Measurements from ENCODE around the gene CXCL1. TPM values are rescaled to one million over a fixed set of nuclear protein-coding genes. Genes with fewer than 3 reads are reported as not detected.

Gene CXCL1
- total and polyA plus RNA-seq, 3 donors from 2014 or later, result 0.74 to 1.5 TPM; not detected in 1

GRCh38 chr4:73859614-73860088, 9.5 kb upstream of the CXCL1 start:
- Histone ChIP-seq H3K36me3 (ENCODE audit: low read depth, missing control alignments) (no peaks in the 10 kb centered on the region), H3K4me1 (no peaks in the 10 kb centered on the region), H3K9me3 (no peaks in the 10 kb centered on the region), H3K27ac (no peak overlapping the region), H3K4me3 (no peak overlapping the region), H3K27me3 (no peaks in the 10 kb centered on the region)
- DNase-seq, result no peak
- intact Hi-C loops (cut with DNase I; ENCODE audit: low total_unique reads), result no loop called here
- TF ChIP-seq POLR2A (IDR thresholded peaks at IDR 0.05), result no peak
- TF ChIP-seq, protein P1, sequence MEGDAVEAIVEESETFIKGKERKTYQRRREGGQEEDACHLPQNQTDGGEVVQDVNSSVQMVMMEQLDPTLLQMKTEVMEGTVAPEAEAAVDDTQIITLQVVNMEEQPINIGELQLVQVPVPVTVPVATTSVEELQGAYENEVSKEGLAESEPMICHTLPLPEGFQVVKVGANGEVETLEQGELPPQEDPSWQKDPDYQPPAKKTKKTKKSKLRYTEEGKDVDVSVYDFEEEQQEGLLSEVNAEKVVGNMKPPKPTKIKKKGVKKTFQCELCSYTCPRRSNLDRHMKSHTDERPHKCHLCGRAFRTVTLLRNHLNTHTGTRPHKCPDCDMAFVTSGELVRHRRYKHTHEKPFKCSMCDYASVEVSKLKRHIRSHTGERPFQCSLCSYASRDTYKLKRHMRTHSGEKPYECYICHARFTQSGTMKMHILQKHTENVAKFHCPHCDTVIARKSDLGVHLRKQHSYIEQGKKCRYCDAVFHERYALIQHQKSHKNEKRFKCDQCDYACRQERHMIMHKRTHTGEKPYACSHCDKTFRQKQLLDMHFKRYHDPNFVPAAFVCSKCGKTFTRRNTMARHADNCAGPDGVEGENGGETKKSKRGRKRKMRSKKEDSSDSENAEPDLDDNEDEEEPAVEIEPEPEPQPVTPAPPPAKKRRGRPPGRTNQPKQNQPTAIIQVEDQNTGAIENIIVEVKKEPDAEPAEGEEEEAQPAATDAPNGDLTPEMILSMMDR (IDR thresholded peaks at IDR 0.05), result no peak

DNA sequence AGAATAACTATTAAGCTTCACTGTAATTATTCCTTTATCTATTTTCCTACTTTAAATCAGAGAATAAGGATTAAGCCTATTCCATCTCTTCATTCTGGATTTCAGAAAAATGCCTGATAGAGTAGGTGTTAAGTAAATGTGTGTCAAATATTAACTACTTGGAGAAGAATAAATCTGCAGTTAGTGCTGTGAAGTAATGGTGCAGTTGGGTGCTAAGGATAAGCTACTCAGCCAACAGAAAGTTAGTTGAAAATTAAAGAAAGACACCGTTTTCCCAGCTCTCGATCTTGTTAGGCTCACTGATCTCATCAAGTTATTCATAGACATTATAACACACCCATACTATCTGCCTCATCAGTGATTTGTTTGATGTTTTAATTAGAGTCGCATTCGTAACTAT, 9.0 kb upstream of the CXCL1 start:
- no peak for DNase-seq
- H3K27ac ChIP-seq, result no peak overlapping the region
- H3K9me3 ChIP-seq, result no peaks in the 10 kb centered on the region
- H3K4me3 ChIP-seq, result no peak overlapping the region
- no peaks in the 10 kb centered on the region for H3K4me1 ChIP-seq
- H3K36me3 ChIP-seq (ENCODE audit: low read depth, missing control alignments), result no peaks in the 10 kb centered on the region
- intact Hi-C loops (cut with DNase I; ENCODE audit: low total_unique reads), result no loop called here
- TF ChIP-seq, protein P1 (IDR thresholded peaks at IDR 0.05), result no peak
- TF ChIP-seq POLR2A (IDR thresholded peaks at IDR 0.05), result no peak
- WGBS, 2 donors, result 57 to 63% methylated on average over 4 of the region's 4 CpGs
- H3K27me3 ChIP-seq, result no peaks in the 10 kb centered on the region

DNA sequence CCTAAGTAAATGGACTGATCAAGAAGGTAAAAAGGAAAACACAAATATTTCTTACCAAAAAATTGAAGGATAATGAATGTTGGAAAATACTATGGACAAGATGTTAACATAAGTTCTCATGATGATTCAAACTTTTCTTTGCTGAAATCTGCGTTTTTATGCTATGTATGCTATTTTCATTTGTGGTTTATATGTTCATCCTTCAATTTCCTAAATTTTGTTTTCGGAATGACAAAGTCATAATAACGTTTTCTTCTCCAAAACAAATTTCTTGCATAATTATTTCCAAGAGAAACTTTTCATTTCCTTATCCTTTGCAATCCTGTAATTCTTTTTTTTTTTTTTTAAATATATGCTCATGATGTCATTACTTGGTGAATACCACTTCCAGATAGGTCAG, 8.3 kb upstream of the CXCL1 start:
- no peaks in the 10 kb centered on the region for H3K27me3 ChIP-seq
- WGBS, 2 donors, result 78 to 86% methylated on average over 3 of the region's 3 CpGs
- no peak overlapping the region for H3K27ac ChIP-seq
- H3K9me3 ChIP-seq, result no peaks in the 10 kb centered on the region
- no peak for TF ChIP-seq POLR2A (IDR thresholded peaks at IDR 0.05)
- TF ChIP-seq, protein P1 (IDR thresholded peaks at IDR 0.05), result no peak
- no peak overlapping the region for H3K4me3 ChIP-seq
- no peaks in the 10 kb centered on the region for H3K36me3 ChIP-seq (ENCODE audit: low read depth, missing control alignments)
- no peak for DNase-seq
- intact Hi-C loops (cut with DNase I; ENCODE audit: low total_unique reads), result no loop called here
- no peaks in the 10 kb centered on the region for H3K4me1 ChIP-seq

GRCh38 chr4:73862322-73862721, 6.9 kb upstream of the CXCL1 start:
- intact Hi-C loops (cut with DNase I; ENCODE audit: low total_unique reads), result no loop called here
- no peaks in the 10 kb centered on the region for H3K9me3 ChIP-seq
- H3K27ac ChIP-seq, result no peak overlapping the region
- WGBS, 2 donors, result 95 to 100% methylated on average over 1 of the region's 1 CpG
- H3K4me1 ChIP-seq, result no peaks in the 10 kb centered on the region
- DNase-seq, result no peak
- H3K27me3 ChIP-seq, result no peaks in the 10 kb centered on the region
- H3K36me3 ChIP-seq (ENCODE audit: low read depth, missing control alignments), result no peaks in the 10 kb centered on the region
- no peak overlapping the region for H3K4me3 ChIP-seq
- TF ChIP-seq POLR2A (IDR thresholded peaks at IDR 0.05), result no peak
- TF ChIP-seq, protein P1 (IDR thresholded peaks at IDR 0.05), result no peak

GRCh38 chr4:73864365-73864764, 4.8 kb upstream of the CXCL1 start:
- TF ChIP-seq, protein P1 (IDR thresholded peaks at IDR 0.05), result no peak
- TF ChIP-seq POLR2A (IDR thresholded peaks at IDR 0.05), result no peak
- Histone ChIP-seq H3K36me3 (ENCODE audit: low read depth, missing control alignments) (no peaks in the 10 kb centered on the region), H3K27ac (no peak overlapping the region), H3K9me3 (no peaks in the 10 kb centered on the region), H3K4me3 (no peak overlapping the region), H3K27me3 (no peaks in the 10 kb centered on the region), H3K4me1 (peaks cover 7% of the 10 kb centered on the region)
- intact Hi-C loops (cut with DNase I; ENCODE audit: low total_unique reads), result no loop called here
- no peak for DNase-seq
- WGBS, 2 donors, result 73 to 80% methylated on average over 2 of the region's 2 CpGs
